GM08714 (cell line): ENCODE measurements around the gene MGAT3.
A peak's percentile ranks its signal among the peaks of the same experiment; 100 is the strongest.
"Not testable (repeated sequence)": the region's sequence is repeated elsewhere in the genome, so short reads cannot be mapped to it uniquely, and the experiment has no call there.

Experiments
- H3K4me3 ChIP-seq: fragments of 200-500 bp; sonication (Bioruptor generic); 2 replicates; pipeline ENCODE4 v1.5.1; 2014; ENCODE audit warnings: mild to moderate bottlenecking, low read length, inconsistent platforms
- ZNF274 ChIP-seq: IDR thresholded peaks from 2 replicates; pipeline ENCODE4 v1.6.1; 2012; ENCODE audit warnings: mild to moderate bottlenecking, low read depth, low read length

MGAT3 gene

DNA sequence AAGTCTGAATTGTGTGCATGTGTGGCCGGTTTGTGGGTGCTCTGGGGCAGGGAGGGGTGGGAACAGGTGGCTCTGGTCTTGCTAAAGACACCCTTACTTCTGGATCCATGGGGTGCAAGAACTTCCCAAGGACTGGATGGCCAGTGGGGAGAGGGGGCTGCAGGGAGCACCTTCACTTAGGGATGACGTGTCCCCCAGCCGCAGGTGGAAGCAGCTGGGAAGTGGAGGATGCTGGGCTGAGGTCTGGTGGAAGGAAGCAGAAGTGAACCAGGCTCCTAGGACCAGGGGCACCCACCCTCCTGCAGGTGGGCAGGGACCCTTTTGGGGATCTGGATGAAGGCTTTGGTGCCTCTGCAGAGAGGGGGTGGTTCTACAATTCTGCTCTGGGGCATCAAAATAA, 35.4 kb downstream of the MGAT3 start:
- no peak for TF ChIP-seq ZNF274
- H3K4me3 ChIP-seq = no peak overlapping the region

GRCh38 chr22:39493759-39494158, 36.9 kb downstream of the MGAT3 start:
- TF ChIP-seq ZNF274 = no peak
- H3K4me3 ChIP-seq = no peak overlapping the region

GRCh38 chr22:39494471-39495120, 37.8 kb downstream of the MGAT3 start:
- no peak for TF ChIP-seq ZNF274
- H3K4me3 ChIP-seq = no peak overlapping the region

GRCh38 chr22:39496131-39496838, 39.5 kb downstream of the MGAT3 start:
- TF ChIP-seq ZNF274 = no peak
- no peak overlapping the region for H3K4me3 ChIP-seq

DNA sequence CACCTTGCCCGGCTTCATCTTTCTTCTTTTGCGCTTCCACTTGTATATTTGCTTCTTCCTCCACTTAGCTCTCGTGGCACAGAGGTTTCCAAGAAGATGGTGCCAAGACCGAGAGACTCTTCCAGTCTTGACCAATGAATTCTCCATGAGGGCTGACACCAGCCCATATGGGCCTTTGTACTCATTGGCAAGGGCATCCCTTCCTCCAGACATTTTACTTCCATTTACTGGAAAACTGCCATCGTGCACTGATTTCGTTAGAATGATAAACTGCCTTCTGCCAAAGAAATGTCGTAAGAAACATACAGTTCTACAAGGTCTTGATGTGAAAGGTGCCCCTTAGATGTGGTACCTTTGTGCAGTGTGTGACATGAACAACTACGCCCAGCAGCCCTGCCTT, 40.6 kb downstream of the MGAT3 start:
- no peak overlapping the region for H3K4me3 ChIP-seq
- no peak for TF ChIP-seq ZNF274

GRCh38 chr22:39498368-39498767, 41.6 kb downstream of the MGAT3 start:
- TF ChIP-seq ZNF274 = no peak
- no peak overlapping the region for H3K4me3 ChIP-seq

DNA sequence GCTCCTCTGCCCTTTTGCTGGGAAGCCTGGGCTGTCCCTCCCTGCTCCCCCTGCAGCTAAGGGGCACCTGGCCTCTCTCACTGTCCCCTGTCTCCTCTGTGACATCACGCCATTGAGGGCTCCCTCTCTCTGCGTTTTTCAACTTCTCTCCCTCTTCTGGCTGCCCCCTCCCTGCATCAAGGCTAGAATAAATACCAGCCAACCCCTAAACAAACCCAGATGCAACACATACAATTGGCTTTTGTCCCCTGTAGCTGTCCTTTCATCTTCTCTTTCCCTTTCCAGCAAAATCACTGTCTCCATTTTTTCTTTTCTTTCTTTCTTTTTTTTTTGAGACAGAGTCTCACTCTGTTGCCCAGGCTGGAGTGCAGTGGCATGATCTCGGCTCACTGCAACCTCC, 42.0 kb downstream of the MGAT3 start:
- no peak for TF ChIP-seq ZNF274
- no peak overlapping the region for H3K4me3 ChIP-seq

DNA sequence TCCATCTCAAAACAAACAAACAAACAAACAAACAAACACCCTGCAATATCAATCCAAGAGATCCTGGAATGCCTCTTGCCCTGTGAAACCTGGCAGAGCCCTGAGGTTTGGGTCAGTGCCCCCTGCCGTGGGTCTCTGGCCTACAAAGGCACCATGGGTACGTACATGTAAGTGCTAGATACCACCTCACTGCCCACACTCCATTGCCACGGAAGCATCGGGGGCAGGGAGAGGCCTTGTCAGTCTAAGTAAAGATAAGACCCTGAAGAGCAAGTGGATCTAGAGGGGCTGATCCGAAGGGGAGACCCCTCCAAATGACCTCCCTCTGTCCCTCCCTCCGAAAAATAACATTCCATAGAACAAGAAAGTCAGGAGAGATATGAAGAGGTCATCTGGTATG, 43.3 kb downstream of the MGAT3 start:
- TF ChIP-seq ZNF274 = no peak

DNA sequence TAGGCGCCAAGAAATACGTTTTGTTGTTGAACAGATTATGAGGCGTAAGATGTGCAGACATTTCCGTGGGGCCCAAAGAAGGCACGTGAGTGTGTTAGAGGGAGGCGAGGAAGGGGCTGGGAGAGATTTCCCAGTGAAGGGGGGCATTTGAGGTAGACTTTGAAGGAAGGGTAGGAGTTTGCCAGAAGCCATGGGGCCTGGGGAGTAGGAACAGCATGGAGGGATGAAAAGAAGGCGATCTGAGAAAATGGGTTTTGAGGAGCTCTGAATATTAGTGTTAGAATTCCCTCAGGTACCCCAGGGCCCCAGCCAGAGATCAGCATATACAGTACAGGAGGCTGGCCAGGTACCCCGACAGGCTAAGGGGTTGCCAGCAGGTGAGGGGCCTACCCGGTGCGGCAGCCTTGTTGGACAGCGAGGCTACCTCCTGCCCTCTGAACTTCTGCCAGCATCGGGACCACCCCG, 44.9 kb downstream of the MGAT3 start:
- no peak for TF ChIP-seq ZNF274
- peak overlapping the region; percentile 42; the same call in 1 of the 2 replicates for H3K4me3 ChIP-seq

More for the DNA sequence above, 43.3 kb downstream of the MGAT3 start:
- no peak overlapping the region for H3K4me3 ChIP-seq

- H3K4me3 ChIP-seq = peak within 1 kb of the TSS; percentile 84
- no peak for TF ChIP-seq ZNF274
Measured at GRCh38 chr22:39502109-39502788, 45.4 kb downstream of the MGAT3 start, which contains the start of gene MIEF1. Gene MIEF1 (plus strand): TSS chr22:39502290. CDS start chr22:39511295, 9,005 bp downstream.

GRCh38 chr22:39502789-39503409, 46.1 kb downstream of the MGAT3 start:
- no peak for TF ChIP-seq ZNF274
- peak overlapping the region; percentile 84 for H3K4me3 ChIP-seq

DNA sequence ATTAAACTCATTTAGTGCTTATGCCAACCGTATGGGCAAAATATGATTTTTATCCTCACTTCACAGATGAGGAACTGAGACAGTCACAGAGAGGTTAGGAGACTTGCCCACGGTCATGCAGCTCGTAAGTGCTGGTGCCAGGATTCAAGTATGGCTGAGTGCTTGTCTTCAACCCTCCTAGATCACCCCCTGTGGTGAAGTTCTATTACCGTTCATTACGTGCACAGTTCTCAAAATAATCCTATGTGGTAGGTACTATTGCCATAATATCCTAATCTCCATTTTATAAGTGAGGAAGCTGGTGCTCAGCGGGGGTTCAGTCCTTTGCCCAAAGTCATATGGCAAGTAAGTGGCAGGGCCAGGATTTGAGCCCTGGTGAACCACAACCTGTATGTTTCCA, 46.8 kb downstream of the MGAT3 start:
- no peak for TF ChIP-seq ZNF274
- H3K4me3 ChIP-seq = peak overlapping the region; percentile 84

DNA sequence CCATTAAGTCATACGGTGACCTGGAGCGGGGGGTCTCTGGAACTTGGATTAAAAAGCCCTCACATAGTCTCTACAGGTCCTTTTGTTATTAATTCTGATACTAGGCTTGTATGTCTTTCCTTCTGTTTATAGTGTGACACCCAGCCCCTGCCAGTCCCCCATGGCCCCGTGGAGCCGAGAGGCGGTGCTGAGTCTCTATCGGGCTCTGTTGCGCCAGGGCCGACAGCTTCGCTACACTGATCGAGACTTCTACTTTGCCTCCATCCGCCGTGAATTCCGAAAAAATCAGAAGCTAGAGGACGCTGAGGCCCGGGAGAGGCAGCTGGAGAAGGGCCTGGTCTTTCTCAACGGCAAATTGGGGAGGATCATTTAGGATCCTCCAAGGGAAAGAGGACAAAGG, 47.3 kb downstream of the MGAT3 start:
- no peak overlapping the region; the same call in 1 of the 2 replicates for H3K4me3 ChIP-seq

DNA sequence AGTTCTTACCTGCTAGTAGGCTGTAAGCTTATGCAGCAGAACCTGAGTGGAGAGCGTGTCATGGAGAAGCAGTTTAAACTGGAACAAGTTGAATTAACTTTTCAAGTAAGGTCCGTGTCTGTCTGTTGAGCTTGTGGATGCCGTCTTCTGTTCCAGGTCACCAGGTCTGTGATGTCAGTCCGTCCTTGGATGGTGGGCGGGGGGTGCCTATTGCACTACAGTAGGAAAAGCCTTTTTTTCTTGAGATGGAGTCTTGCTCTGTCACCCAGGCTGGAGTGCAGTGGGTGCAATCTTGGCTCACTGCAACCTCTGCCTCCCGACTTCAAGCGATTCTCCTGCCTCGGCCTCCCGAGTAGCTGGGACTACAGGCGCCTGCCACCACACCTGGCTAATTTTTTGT, 50.2 kb downstream of the MGAT3 start:
- not testable (repeated sequence) for H3K4me3 ChIP-seq

More for the DNA sequence above, 47.3 kb downstream of the MGAT3 start:
- TF ChIP-seq ZNF274 = no peak

GRCh38 chr22:39508393-39508792, 51.6 kb downstream of the MGAT3 start:
- no peak overlapping the region for H3K4me3 ChIP-seq
- no peak for TF ChIP-seq ZNF274
